Tibial artery (tissue), 4 donors: Measurements from ENCODE around the gene AVPR2.

Source experiments
- DNase-seq, 2 donors: peaks; one replicate each; pipeline ENCODE4 v3.0.0-alpha.2; 2019
- H3K27ac ChIP-seq, 2 donors: fragments of 200-600 bp; sonication (generic) in 1 of 2; 1 replicate in 1 of 2; 2 replicates in 1 of 2; pipeline ENCODE4 v1.5.1; 2018 to 2019; ENCODE audit warnings: mild to moderate bottlenecking in 1 of 2
- H3K27me3 ChIP-seq, 2 donors: fragments of 200-600 bp; sonication (generic) in 1 of 2; one replicate each; pipeline versions ENCODE4 v1.5.1 to v1.6.0; 2016 to 2019
- H3K36me3 ChIP-seq, 3 donors: fragments of 200-600 bp; sonication (generic) in 2 of 3; one replicate each; pipeline ENCODE4 v1.5.1; 2016 to 2019; ENCODE audit warnings: mild to moderate bottlenecking in 2 of 3
- H3K4me1 ChIP-seq, 4 donors: fragments of 200-600 bp; sonication (generic) in 2 of 4; 1 replicate in 3 of 4; 2 replicates in 1 of 4; pipeline ENCODE4 v1.5.1; 2016 to 2019
- H3K4me3 ChIP-seq, 2 donors: fragments of 200-600 bp; sonication (generic) in 1 of 2; 1 replicate in 1 of 2; 2 replicates in 1 of 2; pipeline ENCODE4 v1.5.1; 2018 to 2019; ENCODE audit warnings: mild to moderate bottlenecking in 2 of 2
- H3K9me3 ChIP-seq, 3 donors: fragments of 200-600 bp; sonication (generic) in 1 of 3; one replicate each; pipeline ENCODE4 v1.5.1; 2016 to 2019
- intact Hi-C: fragments of 100-400 bp; cut with DNase I; formaldehyde crosslinking; loops from one replicate; pipeline ENCODE4 v1.15.0; 2023; ENCODE audit warnings: low total_unique reads
- TF ChIP-seq, protein P1 (sequence below), 2 experiments: fragments of 200-600 bp in 1 of 2; fragments of 450-650 bp in 1 of 2; IDR thresholded peaks; one replicate each; pipeline ENCODE4 v1.5.1; 2017 to 2019; ENCODE audit warnings: antibody characterized with exemption in 2 of 2, mild to moderate bottlenecking in 1 of 2, moderate library complexity in 1 of 2

Gene AVPR2

DNA sequence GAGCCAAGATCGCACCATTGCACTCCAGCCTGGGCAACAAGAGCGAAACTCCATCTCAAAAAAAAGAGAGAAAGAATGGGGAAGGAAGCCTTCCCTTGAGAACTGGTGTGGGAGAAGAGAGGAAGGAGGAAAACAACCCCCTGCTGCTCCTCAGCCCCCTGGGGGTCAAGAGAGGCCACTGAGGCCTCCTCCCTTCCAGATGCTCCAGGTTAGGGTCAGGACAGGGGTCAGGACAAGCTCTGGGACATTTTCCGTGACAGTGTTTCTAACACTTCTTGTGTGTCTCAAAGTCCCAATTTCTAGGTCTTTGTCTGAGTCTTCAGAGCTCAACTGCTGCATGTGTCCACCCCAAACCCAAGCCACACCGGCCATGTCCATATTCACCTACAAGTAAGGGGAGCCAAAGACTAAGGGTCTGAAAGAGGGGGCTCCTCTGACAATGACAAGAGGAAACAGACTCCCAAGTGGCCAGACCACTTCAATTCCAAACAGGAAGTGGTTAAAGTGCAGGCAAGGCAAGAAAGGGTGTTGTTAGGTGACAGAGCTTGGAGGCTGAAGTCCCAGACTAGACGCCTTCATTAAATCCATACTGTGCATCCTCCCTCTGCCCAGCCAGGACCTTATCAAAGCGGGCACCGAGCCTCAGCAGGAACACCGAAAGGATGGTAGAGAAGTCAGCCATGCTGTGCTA lies 26.8 kb upstream of the AVPR2 start:
- intact Hi-C loops: no loop called here
- Histone ChIP-seq H3K36me3 (no peaks in the 10 kb centered on the region), H3K4me1 (no peaks in the 10 kb centered on the region), H3K4me3 (no peak overlapping the region), H3K9me3 (no peaks in the 10 kb centered on the region), H3K27ac (no peak overlapping the region), H3K27me3 (peaks cover 0 to 51% of the 10 kb centered on the region in 2 donors)
- TF ChIP-seq, protein P1, sequence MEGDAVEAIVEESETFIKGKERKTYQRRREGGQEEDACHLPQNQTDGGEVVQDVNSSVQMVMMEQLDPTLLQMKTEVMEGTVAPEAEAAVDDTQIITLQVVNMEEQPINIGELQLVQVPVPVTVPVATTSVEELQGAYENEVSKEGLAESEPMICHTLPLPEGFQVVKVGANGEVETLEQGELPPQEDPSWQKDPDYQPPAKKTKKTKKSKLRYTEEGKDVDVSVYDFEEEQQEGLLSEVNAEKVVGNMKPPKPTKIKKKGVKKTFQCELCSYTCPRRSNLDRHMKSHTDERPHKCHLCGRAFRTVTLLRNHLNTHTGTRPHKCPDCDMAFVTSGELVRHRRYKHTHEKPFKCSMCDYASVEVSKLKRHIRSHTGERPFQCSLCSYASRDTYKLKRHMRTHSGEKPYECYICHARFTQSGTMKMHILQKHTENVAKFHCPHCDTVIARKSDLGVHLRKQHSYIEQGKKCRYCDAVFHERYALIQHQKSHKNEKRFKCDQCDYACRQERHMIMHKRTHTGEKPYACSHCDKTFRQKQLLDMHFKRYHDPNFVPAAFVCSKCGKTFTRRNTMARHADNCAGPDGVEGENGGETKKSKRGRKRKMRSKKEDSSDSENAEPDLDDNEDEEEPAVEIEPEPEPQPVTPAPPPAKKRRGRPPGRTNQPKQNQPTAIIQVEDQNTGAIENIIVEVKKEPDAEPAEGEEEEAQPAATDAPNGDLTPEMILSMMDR (IDR thresholded peaks at IDR 0.05): no peak
- no peak for DNase-seq

DNA sequence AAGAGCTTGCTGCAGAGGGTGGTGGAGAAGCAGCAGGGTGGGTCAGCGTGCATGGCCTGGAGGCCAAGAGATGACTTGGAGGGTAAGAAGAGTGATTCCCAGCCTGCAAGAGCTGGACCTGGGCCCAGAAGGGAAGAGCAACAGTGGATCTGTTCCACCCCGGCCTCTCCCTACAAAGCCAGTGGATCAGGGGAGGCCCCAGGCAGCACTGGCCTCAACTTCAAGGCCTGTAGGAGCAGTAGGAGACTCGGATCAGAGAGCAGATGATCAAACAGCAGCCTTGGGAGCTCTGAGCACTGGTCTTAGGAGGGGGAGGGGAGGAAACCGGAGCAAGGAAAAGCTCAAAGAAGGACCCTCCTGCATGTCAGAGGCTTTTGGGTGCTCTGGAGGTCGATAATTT lies 26.1 kb upstream of the AVPR2 start:
- Histone ChIP-seq H3K36me3 (no peaks in the 10 kb centered on the region), H3K27me3 (peaks cover 0 to 57% of the 10 kb centered on the region in 2 donors), H3K9me3 (no peaks in the 10 kb centered on the region), H3K4me3 (no peak overlapping the region), H3K4me1 (no peaks in the 10 kb centered on the region), H3K27ac (no peak overlapping the region)
- DNase-seq: no peak
- intact Hi-C loops: no loop called here
- TF ChIP-seq, protein P1 (IDR thresholded peaks at IDR 0.05): no peak

DNA sequence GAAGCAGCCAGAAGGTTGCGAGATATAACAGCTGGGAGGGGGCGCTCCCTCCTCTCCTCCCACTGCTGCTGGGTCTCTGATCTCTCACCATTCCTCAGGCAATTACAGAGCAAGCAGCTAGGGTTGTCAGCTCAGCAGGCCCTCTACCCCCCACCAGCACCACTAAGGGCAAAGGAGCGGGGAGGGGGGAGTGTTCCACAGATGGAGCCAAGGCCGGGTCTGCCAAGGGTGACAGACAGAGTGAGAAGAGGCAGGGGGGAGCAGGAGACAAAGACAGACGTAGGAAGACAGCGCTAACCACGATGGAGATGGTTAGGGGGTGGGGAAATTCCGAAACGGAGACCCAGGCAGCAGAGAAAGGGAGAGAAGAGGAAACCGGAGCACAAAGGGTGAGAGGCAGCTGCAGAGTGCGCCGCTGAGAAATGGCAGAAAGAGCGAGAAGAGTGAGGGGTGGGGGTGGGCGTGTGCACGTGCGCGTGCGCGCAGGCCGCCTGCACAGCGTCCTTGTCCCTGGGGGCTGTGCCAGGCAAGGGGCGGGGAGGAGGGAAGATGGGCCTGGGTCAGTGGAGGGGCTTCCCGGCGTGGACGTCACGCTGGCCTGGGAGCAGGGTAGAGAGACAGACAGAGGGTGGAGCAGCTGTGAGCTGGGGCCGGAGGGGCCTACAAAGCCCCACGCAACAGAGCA lies 25.4 kb upstream of the AVPR2 start:
- intact Hi-C loops: no loop called here
- no peaks in the 10 kb centered on the region for H3K9me3 ChIP-seq
- no peak for DNase-seq
- H3K4me1 ChIP-seq: no peaks in the 10 kb centered on the region
- no peaks in the 10 kb centered on the region for H3K36me3 ChIP-seq
- H3K4me3 ChIP-seq: no peak overlapping the region
- H3K27me3 ChIP-seq: peaks cover 0 to 65% of the 10 kb centered on the region in 2 donors
- TF ChIP-seq, protein P1 (IDR thresholded peaks at IDR 0.05): no peak
- no peak overlapping the region for H3K27ac ChIP-seq

DNA sequence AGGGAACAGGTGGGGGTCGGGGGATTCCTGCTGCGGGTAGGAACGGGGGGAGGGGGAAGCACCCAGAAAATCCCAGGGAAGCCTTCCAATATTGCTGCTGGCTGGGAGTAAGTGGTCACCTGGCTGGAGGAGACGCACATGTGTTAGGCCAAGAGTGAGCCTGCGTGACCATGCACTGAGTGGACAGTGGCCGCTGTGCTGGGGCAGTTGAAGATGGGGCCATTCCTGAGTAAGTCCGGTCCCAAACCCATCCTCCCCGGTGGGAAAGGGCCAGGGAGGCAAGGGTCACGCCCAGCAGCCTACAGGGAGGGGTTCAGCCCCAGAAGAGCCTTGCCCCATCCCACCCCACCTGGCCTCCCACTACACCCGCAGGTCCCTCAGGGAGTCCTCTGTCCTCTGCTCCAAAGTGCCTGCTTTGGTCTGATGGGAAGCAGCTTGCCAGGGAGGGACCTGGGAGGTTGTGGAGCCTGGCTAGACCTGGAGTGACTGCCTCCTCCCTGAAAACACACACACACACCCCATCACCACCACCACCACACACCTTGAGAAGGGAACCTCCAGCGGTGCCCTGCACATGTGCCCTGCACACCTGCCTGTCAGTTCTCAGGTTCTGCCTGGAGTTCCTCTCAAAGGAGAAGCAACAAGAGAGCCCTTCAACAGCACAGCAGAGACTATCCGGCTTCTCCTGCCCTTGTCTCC lies 24.6 kb upstream of the AVPR2 start:
- H3K4me3 ChIP-seq: no peak overlapping the region
- H3K4me1 ChIP-seq: no peaks in the 10 kb centered on the region
- H3K27me3 ChIP-seq: peaks cover 0 to 73% of the 10 kb centered on the region in 2 donors
- H3K9me3 ChIP-seq: no peaks in the 10 kb centered on the region
- DNase-seq: no peak
- TF ChIP-seq, protein P1 (IDR thresholded peaks at IDR 0.05): no peak
- H3K27ac ChIP-seq: no peak overlapping the region
- no peaks in the 10 kb centered on the region for H3K36me3 ChIP-seq
- intact Hi-C loops: no loop called here

DNA sequence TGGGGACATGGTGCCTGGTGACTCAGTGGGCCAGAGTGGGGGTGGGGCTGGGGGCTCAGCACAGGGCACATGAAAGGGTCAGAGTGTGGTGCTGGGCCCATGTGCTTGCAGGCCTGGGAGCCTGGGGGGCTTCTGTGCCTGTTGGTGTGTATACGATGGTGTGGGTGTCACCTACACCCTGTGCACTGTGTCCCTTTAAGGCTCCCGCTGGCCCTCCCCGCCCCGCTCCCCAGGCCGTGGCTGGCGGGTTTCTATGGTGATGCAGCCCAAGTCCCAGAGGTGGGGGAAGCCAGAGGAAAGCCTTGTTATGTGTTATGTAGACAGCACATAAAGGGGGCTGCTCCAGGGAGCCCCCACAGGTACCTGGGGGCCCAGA lies 24.0 kb upstream of the AVPR2 start:
- intact Hi-C loops: no loop called here
- DNase-seq: no peak

More for the DNA sequence above, 24.0 kb upstream of the AVPR2 start:
- Histone ChIP-seq H3K27ac (no peak overlapping the region), H3K4me3 (no peak overlapping the region), H3K4me1 (peaks cover 0 to 5% (median 4%) of the 10 kb centered on the region in 4 donors), H3K27me3 (peaks cover 0 to 78% of the 10 kb centered on the region in 2 donors), H3K9me3 (no peaks in the 10 kb centered on the region), H3K36me3 (no peaks in the 10 kb centered on the region)
- TF ChIP-seq, protein P1 (IDR thresholded peaks at IDR 0.05): no peak
